Nephron progenitor cell (in vitro differentiated cells): ENCODE results near the gene FSD1.
"Not testable (repeated sequence)": the region's sequence is repeated elsewhere in the genome, so short reads cannot be mapped to it uniquely, and the experiment has no call there.

Experiments
- DNase-seq: peaks from one replicate; pipeline ENCODE4 v3.0.0; 2021
- H3K27ac Mint-ChIP-seq: 2 replicates; pipeline ENCODE4 v1.8.0; 2021; ENCODE audit warnings: mild to moderate bottlenecking, moderate library complexity, mixed read lengths
- H3K27me3 Mint-ChIP-seq: 2 replicates; pipeline ENCODE4 v1.8.0; 2021; ENCODE audit warnings: mild to moderate bottlenecking, low read depth, mixed read lengths; ENCODE audit not compliant: poor library complexity
- H3K36me3 Mint-ChIP-seq: 2 replicates; pipeline ENCODE4 v1.8.0; 2021; ENCODE audit warnings: low read depth, mixed read lengths
- H3K4me1 Mint-ChIP-seq: 2 replicates; pipeline ENCODE4 v1.8.0; 2021; ENCODE audit warnings: mixed read lengths
- H3K4me3 Mint-ChIP-seq: 2 replicates; pipeline ENCODE4 v1.8.0; 2021; ENCODE audit warnings: mild to moderate bottlenecking, moderate library complexity, mixed read lengths
- H3K9me3 Mint-ChIP-seq: 2 replicates; pipeline ENCODE4 v1.8.0; 2021; ENCODE audit warnings: mild to moderate bottlenecking, moderate library complexity, mixed read lengths
- CTCF ChIP-seq: fragments of 200-600 bp; sonication (generic); IDR thresholded peaks from 2 replicates; pipeline ENCODE4 v1.5.0; 2021; ENCODE audit warnings: antibody characterized with exemption

Gene FSD1

DNA sequence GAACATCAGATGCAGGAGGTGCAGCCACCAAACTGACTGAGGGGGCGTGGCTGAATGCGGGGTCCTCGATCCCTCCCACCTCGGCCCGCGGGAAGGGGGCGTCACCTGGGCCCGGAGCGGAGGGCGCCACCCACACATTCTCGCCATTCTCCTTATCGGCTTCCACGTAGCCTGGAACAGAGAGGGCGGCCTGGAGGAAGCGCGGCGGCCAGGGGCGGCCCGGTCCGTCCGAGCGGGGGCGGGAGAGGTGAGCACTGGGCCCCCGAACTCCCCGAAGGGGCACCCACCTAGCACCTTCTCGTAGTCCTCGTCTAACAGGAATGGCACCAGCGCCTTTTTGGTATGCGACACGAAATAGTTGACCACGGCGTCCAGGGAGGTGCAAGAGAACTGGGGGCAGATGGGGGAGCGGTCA is 22.4 kb downstream of the FSD1 start:
- Mint-ChIP-seq H3K9me3 (peaks cover 6% of the 10 kb centered on the region), H3K27me3 (peaks cover 32% of the 10 kb centered on the region), H3K4me1 (peaks cover 19% of the 10 kb centered on the region), H3K27ac (no peak overlapping the region), H3K36me3 (peaks cover 4% of the 10 kb centered on the region), H3K4me3 (peak overlapping the region; percentile 78)
- no peak for TF ChIP-seq CTCF
- DNase-seq: peak; percentile 77

DNA sequence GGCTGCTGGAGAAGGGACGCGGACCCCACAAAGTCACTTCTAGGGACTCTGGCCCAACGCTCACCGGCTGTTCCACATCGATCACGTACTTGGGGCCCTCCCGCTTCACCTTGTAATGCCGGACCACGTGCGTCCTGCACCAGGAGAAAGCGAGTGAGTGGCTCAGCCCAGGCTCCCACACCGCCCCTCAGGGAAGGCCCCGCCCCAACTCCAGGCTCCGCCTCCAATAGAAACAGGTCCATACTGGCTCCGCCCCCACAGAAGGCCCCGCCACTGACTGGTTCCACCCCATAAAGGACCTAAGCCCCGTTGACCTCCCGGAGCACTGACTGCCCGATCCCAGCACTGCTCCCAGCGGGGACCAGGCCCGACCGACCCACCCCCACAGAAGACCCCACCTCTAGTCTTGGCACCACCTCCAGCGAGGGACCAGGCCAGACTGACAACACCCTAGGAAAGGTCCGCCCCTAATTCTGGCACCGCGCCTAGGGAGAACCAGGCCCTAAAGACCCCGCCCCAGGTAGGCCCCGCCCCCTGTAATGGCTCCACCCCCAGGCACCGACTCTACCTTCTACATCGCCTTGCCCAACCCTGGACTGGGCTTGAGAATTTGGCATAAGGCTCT is 23.0 kb downstream of the FSD1 start:
- peak overlapping the region; percentile 86 for H3K27ac Mint-ChIP-seq
- peaks cover 19% of the 10 kb centered on the region for H3K4me1 Mint-ChIP-seq
- peak; percentile 92 for DNase-seq
- no peak for TF ChIP-seq CTCF
- H3K9me3 Mint-ChIP-seq: peaks cover under 1% of the 10 kb centered on the region
- H3K4me3 Mint-ChIP-seq: peak overlapping the region; percentile 78
- peaks cover 32% of the 10 kb centered on the region for H3K27me3 Mint-ChIP-seq
- peaks cover 4% of the 10 kb centered on the region for H3K36me3 Mint-ChIP-seq

DNA sequence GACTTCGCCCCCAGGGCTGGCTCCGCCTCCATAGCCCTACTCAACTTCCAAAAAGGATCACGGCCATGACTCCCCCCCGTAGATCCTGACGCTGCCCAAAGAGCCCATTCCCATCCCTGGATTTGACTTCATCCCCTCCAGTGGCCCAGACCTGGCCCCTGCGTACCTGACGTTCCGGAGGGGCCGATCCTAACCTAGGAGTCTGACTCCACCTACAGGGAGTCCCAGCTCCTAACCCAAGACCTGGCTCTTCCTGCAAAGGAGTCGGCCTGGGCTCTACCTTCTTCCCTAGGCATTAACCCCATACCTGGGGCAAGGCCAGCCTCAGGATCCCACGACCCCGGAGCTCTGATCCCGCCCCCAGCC is 23.5 kb downstream of the FSD1 start:
- H3K4me1 Mint-ChIP-seq: peaks cover 19% of the 10 kb centered on the region
- no peak for DNase-seq

DNA sequence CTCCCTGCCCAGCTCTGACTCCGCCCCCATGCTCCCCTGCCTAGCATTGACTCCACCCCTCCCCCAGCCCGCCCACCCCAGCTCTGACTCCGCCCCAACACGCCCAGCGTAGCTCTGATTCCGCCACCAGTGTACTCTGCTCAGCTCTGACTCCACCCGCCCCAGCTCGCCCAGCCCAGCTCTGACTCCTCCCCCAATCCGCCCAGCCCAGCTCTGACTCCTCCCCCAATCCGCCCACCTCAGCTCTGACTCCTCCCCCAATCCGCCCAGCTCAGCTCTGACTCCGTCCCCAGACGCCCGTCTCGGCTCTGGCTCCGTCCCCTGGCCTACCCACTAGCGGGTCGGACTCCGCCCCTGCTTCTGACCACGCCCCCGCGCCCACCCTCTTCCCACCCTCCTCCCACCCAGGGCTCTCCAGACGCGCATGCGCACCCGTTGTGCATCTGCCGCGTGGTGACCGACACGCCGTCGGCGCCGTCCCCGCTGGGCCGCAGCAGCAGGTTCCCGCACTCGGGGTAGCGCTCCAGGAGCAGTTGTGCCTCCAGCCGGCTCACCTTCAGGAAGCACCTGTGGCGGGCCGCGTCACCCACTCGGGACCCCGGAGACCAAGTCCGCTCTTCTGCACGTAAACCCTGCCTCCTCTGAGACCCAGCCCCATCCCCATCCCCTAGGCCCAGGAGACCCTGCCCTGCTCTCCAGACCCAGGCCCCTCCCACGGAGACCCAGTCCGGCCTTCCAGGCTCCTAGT is 24.0 kb downstream of the FSD1 start:
- peak; percentile 100 for DNase-seq
- peaks cover 4% of the 10 kb centered on the region for H3K36me3 Mint-ChIP-seq
- peaks cover 19% of the 10 kb centered on the region for H3K4me1 Mint-ChIP-seq
- H3K4me3 Mint-ChIP-seq: peak overlapping the region; percentile 78
- peaks cover 32% of the 10 kb centered on the region for H3K27me3 Mint-ChIP-seq
- H3K27ac Mint-ChIP-seq: no peak overlapping the region
- no peaks in the 10 kb centered on the region for H3K9me3 Mint-ChIP-seq
- no peak for TF ChIP-seq CTCF

More for the DNA sequence above, 23.5 kb downstream of the FSD1 start:
- Mint-ChIP-seq H3K27me3 (peaks cover 32% of the 10 kb centered on the region), H3K27ac (peak overlapping the region; percentile 86), H3K4me3 (peak overlapping the region; percentile 78), H3K36me3 (peaks cover 4% of the 10 kb centered on the region), H3K9me3 (no peaks in the 10 kb centered on the region)
- TF ChIP-seq CTCF: no peak

DNA sequence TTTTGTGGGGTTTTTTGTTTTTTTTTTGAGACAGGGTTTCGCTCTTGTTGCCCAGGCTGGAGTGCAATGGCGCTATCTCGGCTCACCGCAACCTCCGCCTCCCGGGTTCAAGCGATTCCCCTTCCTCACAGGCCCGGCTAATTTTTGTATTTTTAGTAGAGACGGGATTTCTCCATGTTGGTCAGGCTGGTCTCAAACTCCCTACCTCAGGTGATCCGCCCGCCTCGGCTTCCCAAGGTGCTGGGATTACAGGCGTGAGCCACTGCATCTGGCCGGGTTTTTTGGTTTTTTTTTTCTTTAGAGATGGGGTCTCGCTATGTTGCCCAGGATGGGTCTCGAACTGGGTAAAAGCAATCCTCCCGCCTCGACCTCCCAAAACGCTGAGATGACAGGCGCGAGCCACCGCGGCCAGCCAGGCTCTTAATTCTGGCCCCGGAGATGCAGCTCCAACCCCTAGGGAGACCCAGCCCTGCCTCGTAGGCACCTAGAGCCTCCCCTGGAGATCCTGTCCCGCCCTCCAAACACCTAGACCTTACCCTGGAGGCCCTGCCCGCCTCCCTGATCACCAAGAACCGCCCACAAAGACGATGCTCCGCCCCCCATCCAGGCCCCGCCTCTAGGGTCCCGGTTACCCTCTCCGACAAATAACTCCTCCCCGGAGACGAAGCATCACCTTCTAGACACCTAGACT is 24.7 kb downstream of the FSD1 start:
- peak; percentile 46 for DNase-seq

DNA sequence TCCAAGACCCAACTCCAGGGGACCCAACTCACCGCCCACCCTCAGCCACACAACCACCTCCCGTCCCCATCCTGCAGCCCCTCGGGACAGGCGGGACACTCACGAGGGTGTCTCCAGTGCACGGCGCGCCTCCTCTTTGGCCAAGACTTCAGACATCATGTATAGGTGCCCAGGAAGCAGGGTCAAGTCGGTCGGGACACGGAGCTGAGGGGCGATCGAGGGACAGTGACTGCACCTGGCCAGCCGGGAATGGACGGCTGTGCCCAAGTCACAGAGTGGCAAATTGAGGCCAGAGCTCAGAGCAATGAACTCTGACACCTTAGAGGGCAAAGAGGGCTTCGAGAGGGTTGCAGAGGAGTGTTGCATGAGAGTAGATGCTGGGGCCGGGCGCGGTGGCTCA is 25.5 kb downstream of the FSD1 start:
- H3K4me3 Mint-ChIP-seq: no peak overlapping the region

More for the DNA sequence above, 24.7 kb downstream of the FSD1 start:
- Mint-ChIP-seq H3K4me3 (peak overlapping the region; percentile 78), H3K4me1 (peaks cover 19% of the 10 kb centered on the region), H3K27me3 (peaks cover 32% of the 10 kb centered on the region)
- H3K27ac Mint-ChIP-seq, H3K9me3 Mint-ChIP-seq, H3K36me3 Mint-ChIP-seq: not testable (repeated sequence)

More for the DNA sequence above, 25.5 kb downstream of the FSD1 start:
- Mint-ChIP-seq H3K36me3 (peaks cover 16% of the 10 kb centered on the region), H3K27me3 (peaks cover 26% of the 10 kb centered on the region), H3K27ac (no peak overlapping the region), H3K9me3 (no peaks in the 10 kb centered on the region), H3K4me1 (peaks cover 19% of the 10 kb centered on the region)
- no peak for TF ChIP-seq CTCF
- DNase-seq: no peak
